ENCODE results near the gene LRRC8C.

The LRRC8C gene

GRCh38 chr1:89698624-89699023, 65.7 kb downstream of the LRRC8C start:
- Histone ChIP-seq H3K79me2 (ENCODE audit: insufficient read depth, low read depth) (no peaks in the 10 kb centered on the region), H3K27me3 (ENCODE audit: insufficient read depth, low read depth) (no peaks in the 10 kb centered on the region), H3K4me1 (ENCODE audit: low read depth, poor library complexity, severe bottlenecking) (no peaks in the 10 kb centered on the region), H3K4me3 (IDR thresholded peaks at IDR 0.05; ENCODE audit: insufficient read depth, low read depth, low read length) (no peak overlapping the region), H3K36me3 (ENCODE audit: insufficient read depth) (no peaks in the 10 kb centered on the region), H3K27ac (no peak overlapping the region), H2AFZ (ENCODE audit: low read depth) (no peak overlapping the region), H4K20me1 (ENCODE audit: insufficient read depth) (no peaks in the 10 kb centered on the region), H3K9ac (no peak overlapping the region), H3K4me2 (no peak overlapping the region)
- TF ChIP-seq CTCF (conservative IDR thresholded peaks at IDR 0.05; ENCODE audit: low read depth, low read length) = no peak

GRCh38 chr1:89699451-89699986, 66.6 kb downstream of the LRRC8C start:
- H3K9ac ChIP-seq = no peak overlapping the region
- no peaks in the 10 kb centered on the region for H3K4me1 ChIP-seq (ENCODE audit: low read depth, poor library complexity, severe bottlenecking)
- H3K79me2 ChIP-seq (ENCODE audit: insufficient read depth, low read depth) = no peaks in the 10 kb centered on the region
- H3K4me3 ChIP-seq (IDR thresholded peaks at IDR 0.05; ENCODE audit: insufficient read depth, low read depth, low read length) = no peak overlapping the region
- H3K4me2 ChIP-seq = no peak overlapping the region
- no peaks in the 10 kb centered on the region for H3K36me3 ChIP-seq (ENCODE audit: insufficient read depth)
- H3K27me3 ChIP-seq (ENCODE audit: insufficient read depth, low read depth) = no peaks in the 10 kb centered on the region
- no peaks in the 10 kb centered on the region for H4K20me1 ChIP-seq (ENCODE audit: insufficient read depth)
- TF ChIP-seq CTCF (conservative IDR thresholded peaks at IDR 0.05; ENCODE audit: low read depth, low read length) = no peak
- H3K27ac ChIP-seq = no peak overlapping the region
- no peak overlapping the region for H2AFZ ChIP-seq (ENCODE audit: low read depth)

GRCh38 chr1:89701746-89702241, 68.9 kb downstream of the LRRC8C start:
- no peak overlapping the region for H2AFZ ChIP-seq (ENCODE audit: low read depth)
- no peaks in the 10 kb centered on the region for H3K36me3 ChIP-seq (ENCODE audit: insufficient read depth)
- no peak overlapping the region for H3K9ac ChIP-seq
- TF ChIP-seq CTCF (conservative IDR thresholded peaks at IDR 0.05; ENCODE audit: low read depth, low read length) = no peak
- no peaks in the 10 kb centered on the region for H4K20me1 ChIP-seq (ENCODE audit: insufficient read depth)
- no peaks in the 10 kb centered on the region for H3K79me2 ChIP-seq (ENCODE audit: insufficient read depth, low read depth)
- no peak overlapping the region for H3K4me2 ChIP-seq
- H3K4me1 ChIP-seq (ENCODE audit: low read depth, poor library complexity, severe bottlenecking) = no peaks in the 10 kb centered on the region
- H3K27me3 ChIP-seq (ENCODE audit: insufficient read depth, low read depth) = no peaks in the 10 kb centered on the region
- no peak overlapping the region for H3K27ac ChIP-seq
- H3K4me3 ChIP-seq (IDR thresholded peaks at IDR 0.05; ENCODE audit: insufficient read depth, low read depth, low read length) = no peak overlapping the region

- no peaks in the 10 kb centered on the region for H3K27me3 ChIP-seq (ENCODE audit: insufficient read depth, low read depth)
- no peak overlapping the region for H3K4me2 ChIP-seq
- H3K4me3 ChIP-seq (IDR thresholded peaks at IDR 0.05; ENCODE audit: insufficient read depth, low read depth, low read length) = no peak overlapping the region
- no peak overlapping the region for H2AFZ ChIP-seq (ENCODE audit: low read depth)
- H3K4me1 ChIP-seq (ENCODE audit: low read depth, poor library complexity, severe bottlenecking) = no peaks in the 10 kb centered on the region
- no peak overlapping the region for H3K9ac ChIP-seq
- no peak for TF ChIP-seq CTCF (conservative IDR thresholded peaks at IDR 0.05; ENCODE audit: low read depth, low read length)
- H3K36me3 ChIP-seq (ENCODE audit: insufficient read depth) = no peaks in the 10 kb centered on the region
- H3K79me2 ChIP-seq (ENCODE audit: insufficient read depth, low read depth) = no peaks in the 10 kb centered on the region
- no peak overlapping the region for H3K27ac ChIP-seq
- no peaks in the 10 kb centered on the region for H4K20me1 ChIP-seq (ENCODE audit: insufficient read depth)
Observed at GRCh38 chr1:89702520-89703045, 69.7 kb downstream of the LRRC8C start.

Data from KMS-11 (cell line).